CD4-positive, alpha-beta T cell treated with Interleukin-4 for 1 hour (primary cell): ENCODE measurements around the gene SERHL2.
A peak's percentile ranks its signal among the peaks of the same experiment; 100 is the strongest.
"Not testable (repeated sequence)": the region's sequence is repeated elsewhere in the genome, so short reads cannot be mapped to it uniquely, and the experiment has no call there.

Experiments used
- DNase-seq, 2 donors: peaks; one replicate each; pipeline ENCODE4 v3.0.0-alpha.2; 2020 to 2022

Gene SERHL2

GRCh38 chr22:42575996-42576574 lies 22.3 kb downstream of the SERHL2 start:
- DNase-seq: not testable (repeated sequence)

GRCh38 chr22:42577141-42577540 lies 23.4 kb downstream of the SERHL2 start:
- DNase-seq: not testable (repeated sequence)

- no peak for DNase-seq
Observed at GRCh38 chr22:42577623-42578240, 24.0 kb downstream of the SERHL2 start.

GRCh38 chr22:42580040-42580439 lies 26.3 kb downstream of the SERHL2 start:
- DNase-seq: not testable (repeated sequence)

- DNase-seq: not testable (repeated sequence)
Observed at GRCh38 chr22:42581194-42581761, 27.5 kb downstream of the SERHL2 start.

GRCh38 chr22:42581762-42582716 lies 28.3 kb downstream of the SERHL2 start:
- DNase-seq: peak; percentile 71 to 78

- no peak for DNase-seq
Observed at GRCh38 chr22:42582987-42583386, 29.2 kb downstream of the SERHL2 start.

GRCh38 chr22:42584364-42584940 lies 30.7 kb downstream of the SERHL2 start:
- no peak for DNase-seq

- no peak for DNase-seq
Observed at GRCh38 chr22:42585096-42585495, 31.3 kb downstream of the SERHL2 start.

- no peak for DNase-seq
Observed at GRCh38 chr22:42586381-42586780, 32.6 kb downstream of the SERHL2 start.

GRCh38 chr22:42587588-42588175 lies 33.9 kb downstream of the SERHL2 start:
- no peak for DNase-seq

GRCh38 chr22:42591987-42592386 lies 38.2 kb downstream of the SERHL2 start:
- DNase-seq: no peak

GRCh38 chr22:42595434-42595833 lies 41.7 kb downstream of the SERHL2 start:
- no peak for DNase-seq

GRCh38 chr22:42596336-42596735 lies 42.6 kb downstream of the SERHL2 start:
- no peak for DNase-seq

- no peak for DNase-seq
Observed at GRCh38 chr22:42596863-42597530, 43.2 kb downstream of the SERHL2 start.

- DNase-seq: no peak
Observed at GRCh38 chr22:42601879-42602465, 48.2 kb downstream of the SERHL2 start.

- DNase-seq: no peak
Observed at GRCh38 chr22:42602470-42602869, 48.7 kb downstream of the SERHL2 start.

GRCh38 chr22:42603427-42603826 lies 49.7 kb downstream of the SERHL2 start:
- no peak for DNase-seq

- no peak for DNase-seq
Observed at GRCh38 chr22:42604403-42604802, 50.6 kb downstream of the SERHL2 start.

- not testable (repeated sequence) for DNase-seq
Observed at GRCh38 chr22:42607641-42608040, 53.9 kb downstream of the SERHL2 start.

GRCh38 chr22:42608136-42608822 lies 54.5 kb downstream of the SERHL2 start:
- DNase-seq: no peak
